Measurements from ENCODE around the gene KIFBP. TPM values are rescaled to one million over a fixed set of nuclear protein-coding genes. Genes with fewer than 3 reads are reported as not detected.

KIFBP gene
- total RNA-seq, 6 experiments from 2014 or later: 6.6 to 11.8 (median 9.0) TPM

- TF ChIP-seq POLR2A (IDR thresholded peaks at IDR 0.05) (no peak), CTCF (IDR thresholded peaks at IDR 0.05) (no peak)
- intact Hi-C loops (cut with DNase I): no loop called here
- no peak for DNase-seq
- H3K27ac ChIP-seq: no peak overlapping the region
- no peak for ATAC-seq
- no CpG with 5 or more reads among the region's 5 CpGs for WGBS (ENCODE audit: insufficient coverage, low coverage, low lambda C conversion rate, missing lambda C conversion rate)
- H3K4me3 ChIP-seq: no peak overlapping the region
- H3K9me3 ChIP-seq: no peaks in the 10 kb centered on the region
- no peaks in the 10 kb centered on the region for H3K36me3 ChIP-seq
- no peaks in the 10 kb centered on the region for H3K27me3 ChIP-seq
- H3K4me1 ChIP-seq: no peaks in the 10 kb centered on the region
Observed at GRCh38 chr10:69042417-69042816, 53.8 kb downstream of the KIFBP start.

GRCh38 chr10:69042838-69043237 is 54.2 kb downstream of the KIFBP start:
- intact Hi-C loops (cut with DNase I): no loop called here
- TF ChIP-seq CTCF (IDR thresholded peaks at IDR 0.05) (no peak), POLR2A (IDR thresholded peaks at IDR 0.05) (no peak)
- H3K4me1 ChIP-seq: no peaks in the 10 kb centered on the region
- WGBS (ENCODE audit: insufficient coverage, low coverage, low lambda C conversion rate, missing lambda C conversion rate): 92% methylated on average over 5 of the region's 6 CpGs
- no peaks in the 10 kb centered on the region for H3K27me3 ChIP-seq
- H3K27ac ChIP-seq: no peak overlapping the region
- DNase-seq (no peak), ATAC-seq (no peak)
- H3K9me3 ChIP-seq: no peaks in the 10 kb centered on the region
- no peak overlapping the region for H3K4me3 ChIP-seq
- H3K36me3 ChIP-seq: no peaks in the 10 kb centered on the region

- intact Hi-C loops (cut with DNase I): no loop called here
- ATAC-seq: no peak
- DNase-seq: no peak
Observed at GRCh38 chr10:69043931-69044531, 55.4 kb downstream of the KIFBP start.

GRCh38 chr10:69044546-69044945 is 55.9 kb downstream of the KIFBP start:
- no peaks in the 10 kb centered on the region for H3K9me3 ChIP-seq
- H3K27me3 ChIP-seq: no peaks in the 10 kb centered on the region
- no peaks in the 10 kb centered on the region for H3K36me3 ChIP-seq
- WGBS (ENCODE audit: insufficient coverage, low coverage, low lambda C conversion rate, missing lambda C conversion rate): 46% methylated on average over 1 of the region's 1 CpG
- H3K27ac ChIP-seq: peak overlapping the region in 2 of 3 donors; percentile 43 to 62
- DNase-seq (no peak), ATAC-seq (peak in 2 of 4 donors; percentile 8 to 12)
- intact Hi-C loops (cut with DNase I): no loop called here
- no peak overlapping the region for H3K4me3 ChIP-seq
- TF ChIP-seq CTCF (IDR thresholded peaks at IDR 0.05): no peak
- no peak for TF ChIP-seq POLR2A (IDR thresholded peaks at IDR 0.05)
- H3K4me1 ChIP-seq: no peaks in the 10 kb centered on the region

More at GRCh38 chr10:69043931-69044531, 55.4 kb downstream of the KIFBP start:
- H3K4me1 ChIP-seq: no peaks in the 10 kb centered on the region
- no peaks in the 10 kb centered on the region for H3K27me3 ChIP-seq
- H3K36me3 ChIP-seq: no peaks in the 10 kb centered on the region
- no peaks in the 10 kb centered on the region for H3K9me3 ChIP-seq
- WGBS (ENCODE audit: insufficient coverage, low coverage, low lambda C conversion rate, missing lambda C conversion rate): 52% methylated on average over 10 of the region's 10 CpGs
- peak overlapping the region in 2 of 3 donors; percentile 43 to 62 for H3K27ac ChIP-seq
- no peak for TF ChIP-seq CTCF (IDR thresholded peaks at IDR 0.05)
- no peak for TF ChIP-seq POLR2A (IDR thresholded peaks at IDR 0.05)
- no peak overlapping the region for H3K4me3 ChIP-seq

All from right lobe of liver (tissue), 6 donors.